Endothelial cell of umbilical vein (primary cell): Measurements from ENCODE around the gene TRPM8.

Experiments
- CTCF ChIP-seq, 2 donors: IDR thresholded peaks; 1 replicate in 1 of 2; 2 replicates in 1 of 2; pipeline ENCODE4 v1.5.1; 2011; ENCODE audit warnings: low read length in 2 of 2, mild to moderate bottlenecking in 2 of 2, moderate library complexity in 2 of 2, control low read depth in 1 of 2, inconsistent platforms in 1 of 2, low read depth in 1 of 2; ENCODE audit not compliant: insufficient read depth in 1 of 2; ENCODE audit errors: extremely low read depth in 1 of 2
- MYC ChIP-seq: IDR thresholded peaks from one replicate; pipeline ENCODE4 v1.6.1; 2011; ENCODE audit warnings: mild to moderate bottlenecking, low read depth, low read length
- POLR2AphosphoS5 ChIP-seq: IDR thresholded peaks from 2 replicates; pipeline ENCODE4 v1.6.1; 2012; ENCODE audit warnings: low read depth, mild to moderate bottlenecking, control low read depth, low read length, moderate library complexity; ENCODE audit not compliant: insufficient read depth

DNA sequence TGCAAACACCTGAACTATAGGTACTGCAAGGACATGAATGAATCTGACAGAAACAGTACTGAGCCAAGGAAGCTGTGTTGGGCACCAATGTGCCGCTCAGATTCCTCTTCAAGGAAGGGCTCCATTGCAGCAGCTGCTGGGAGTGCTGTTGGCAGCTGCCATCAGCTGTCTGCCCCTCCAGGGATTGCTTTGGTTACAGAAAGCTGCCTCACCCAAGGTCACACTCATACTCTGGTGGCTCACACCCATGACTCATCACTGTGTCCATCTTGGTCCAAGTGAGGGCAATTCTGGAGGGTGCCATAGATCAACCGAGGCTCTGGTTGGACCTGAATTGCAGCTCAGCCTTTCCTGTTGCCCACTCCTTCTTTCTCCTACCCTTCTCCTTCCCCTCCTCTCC, 24.4 kb upstream of the TRPM8 start:
- TF ChIP-seq MYC = no peak
- no peak for TF ChIP-seq POLR2AphosphoS5
- no peak for TF ChIP-seq CTCF (IDR thresholded peaks at IDR 0.05; ENCODE audit: extremely low read depth in 1 of 2, insufficient read depth in 1 of 2, low read depth in 1 of 2, low read length in 2 of 2)
